ENCODE results near the gene CALHM6.

DNA sequence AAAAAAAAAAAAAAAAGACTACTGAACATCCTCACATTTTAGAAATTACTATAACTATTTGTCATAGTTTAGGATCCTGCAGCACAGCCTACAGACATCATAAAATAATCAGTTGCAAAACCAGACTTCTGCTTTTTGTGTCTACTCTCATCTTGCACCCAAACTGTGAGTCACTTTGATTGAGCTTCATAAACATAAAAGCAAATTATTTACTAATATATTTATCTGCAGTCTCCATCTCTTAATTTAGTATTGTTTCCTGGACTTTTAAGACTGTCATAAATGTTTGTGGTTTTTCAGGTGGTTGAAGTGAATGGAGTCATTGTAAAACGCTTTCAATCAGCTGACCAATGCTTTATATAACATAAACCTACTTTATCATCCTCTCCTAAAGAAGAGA lies 14.8 kb upstream of the CALHM6 start:
- TF ChIP-seq, protein P1, sequence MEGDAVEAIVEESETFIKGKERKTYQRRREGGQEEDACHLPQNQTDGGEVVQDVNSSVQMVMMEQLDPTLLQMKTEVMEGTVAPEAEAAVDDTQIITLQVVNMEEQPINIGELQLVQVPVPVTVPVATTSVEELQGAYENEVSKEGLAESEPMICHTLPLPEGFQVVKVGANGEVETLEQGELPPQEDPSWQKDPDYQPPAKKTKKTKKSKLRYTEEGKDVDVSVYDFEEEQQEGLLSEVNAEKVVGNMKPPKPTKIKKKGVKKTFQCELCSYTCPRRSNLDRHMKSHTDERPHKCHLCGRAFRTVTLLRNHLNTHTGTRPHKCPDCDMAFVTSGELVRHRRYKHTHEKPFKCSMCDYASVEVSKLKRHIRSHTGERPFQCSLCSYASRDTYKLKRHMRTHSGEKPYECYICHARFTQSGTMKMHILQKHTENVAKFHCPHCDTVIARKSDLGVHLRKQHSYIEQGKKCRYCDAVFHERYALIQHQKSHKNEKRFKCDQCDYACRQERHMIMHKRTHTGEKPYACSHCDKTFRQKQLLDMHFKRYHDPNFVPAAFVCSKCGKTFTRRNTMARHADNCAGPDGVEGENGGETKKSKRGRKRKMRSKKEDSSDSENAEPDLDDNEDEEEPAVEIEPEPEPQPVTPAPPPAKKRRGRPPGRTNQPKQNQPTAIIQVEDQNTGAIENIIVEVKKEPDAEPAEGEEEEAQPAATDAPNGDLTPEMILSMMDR (IDR thresholded peaks at IDR 0.05 in 2 of 3, conservative IDR thresholded peaks at IDR 0.05 in 1 of 3; ENCODE audit: borderline replicate concordance in 1 of 3, insufficient read depth in 1 of 3, low read depth in 2 of 3, low read length in 2 of 3): no peak
- TF ChIP-seq ZBTB33 (IDR thresholded peaks at IDR 0.05; ENCODE audit: extremely low read depth, insufficient replicate concordance, low read length) (no peak), SP1 (IDR thresholded peaks at IDR 0.05; ENCODE audit: low read depth) (no peak), POLR2A (IDR thresholded peaks at IDR 0.05; ENCODE audit: borderline replicate concordance, extremely low read depth, insufficient read depth, insufficient read length) (no peak), SIN3A (IDR thresholded peaks at IDR 0.05; ENCODE audit: low read depth) (no peak), EZH2 (IDR thresholded peaks at IDR 0.05) (no peak), CEBPB (IDR thresholded peaks at IDR 0.05; ENCODE audit: low read depth) (no peak), ATF3 (IDR thresholded peaks at IDR 0.05) (no peak), REST (IDR thresholded peaks at IDR 0.05; ENCODE audit: low read depth) (no peak), FOSL1 (IDR thresholded peaks at IDR 0.05; ENCODE audit: low read depth) (no peak)
- TF ChIP-seq, protein P2, sequence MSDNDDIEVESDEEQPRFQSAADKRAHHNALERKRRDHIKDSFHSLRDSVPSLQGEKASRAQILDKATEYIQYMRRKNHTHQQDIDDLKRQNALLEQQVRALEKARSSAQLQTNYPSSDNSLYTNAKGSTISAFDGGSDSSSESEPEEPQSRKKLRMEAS (IDR thresholded peaks at IDR 0.05): no peak
